Fibroblast of upper back skin (primary cell): ENCODE measurements around the gene EXOC6B.
"Not testable (repeated sequence)": the region's sequence is repeated elsewhere in the genome, so short reads cannot be mapped to it uniquely, and the experiment has no call there.

ENCODE experiments used
- DNase-seq: peaks from one replicate; pipeline ENCODE4 v3.0.0-alpha.2; 2013

EXOC6B gene

DNA sequence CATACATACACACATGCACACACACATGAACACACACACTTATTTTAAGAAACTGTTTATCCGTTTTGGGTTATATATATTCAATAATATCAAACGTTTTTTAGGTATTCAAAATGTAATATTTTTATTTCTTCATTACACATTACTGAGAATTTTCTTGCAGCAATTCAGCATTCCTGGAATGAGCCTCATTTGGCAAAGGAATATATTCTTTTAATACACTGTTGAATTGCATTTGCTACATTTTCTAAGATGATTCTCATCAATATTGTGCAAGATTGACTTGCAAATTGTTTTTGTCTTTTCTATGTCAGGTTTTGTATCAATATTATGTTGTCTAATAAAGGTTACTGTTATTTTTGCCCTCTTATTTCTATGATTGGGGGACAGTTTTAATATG lies 402.1 kb downstream of the EXOC6B start:
- DNase-seq = no peak

DNA sequence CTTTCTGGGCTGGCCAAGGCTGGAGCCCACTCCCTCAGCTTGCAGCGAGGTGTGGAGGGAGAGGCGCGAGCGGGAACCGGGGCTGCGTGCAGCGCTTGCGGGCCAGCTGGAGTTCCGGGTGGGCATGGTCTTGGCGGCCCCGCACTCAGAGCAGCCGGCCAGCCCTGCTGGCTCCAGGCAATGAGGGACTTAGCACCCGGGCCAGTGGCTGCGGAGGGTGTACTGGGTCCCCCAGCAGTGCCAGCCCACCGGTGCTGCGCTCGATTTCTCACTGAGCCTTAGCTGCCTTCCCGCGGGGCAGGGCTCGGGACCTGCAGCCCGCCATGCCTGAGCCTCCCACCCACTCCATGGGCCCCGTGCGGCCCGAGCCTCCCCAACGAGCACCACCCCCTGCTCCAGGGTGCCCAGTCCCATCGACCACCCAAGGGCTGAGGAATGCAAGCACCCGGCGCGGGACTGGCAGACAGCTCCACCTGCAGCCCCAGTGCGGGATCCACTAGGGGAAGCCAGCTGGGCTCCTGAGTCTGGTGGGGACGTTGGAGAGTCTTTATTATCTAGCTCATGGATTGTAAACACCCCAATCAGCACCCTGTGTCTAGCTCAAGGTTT lies 404.0 kb downstream of the EXOC6B start:
- DNase-seq = not testable (repeated sequence)

DNA sequence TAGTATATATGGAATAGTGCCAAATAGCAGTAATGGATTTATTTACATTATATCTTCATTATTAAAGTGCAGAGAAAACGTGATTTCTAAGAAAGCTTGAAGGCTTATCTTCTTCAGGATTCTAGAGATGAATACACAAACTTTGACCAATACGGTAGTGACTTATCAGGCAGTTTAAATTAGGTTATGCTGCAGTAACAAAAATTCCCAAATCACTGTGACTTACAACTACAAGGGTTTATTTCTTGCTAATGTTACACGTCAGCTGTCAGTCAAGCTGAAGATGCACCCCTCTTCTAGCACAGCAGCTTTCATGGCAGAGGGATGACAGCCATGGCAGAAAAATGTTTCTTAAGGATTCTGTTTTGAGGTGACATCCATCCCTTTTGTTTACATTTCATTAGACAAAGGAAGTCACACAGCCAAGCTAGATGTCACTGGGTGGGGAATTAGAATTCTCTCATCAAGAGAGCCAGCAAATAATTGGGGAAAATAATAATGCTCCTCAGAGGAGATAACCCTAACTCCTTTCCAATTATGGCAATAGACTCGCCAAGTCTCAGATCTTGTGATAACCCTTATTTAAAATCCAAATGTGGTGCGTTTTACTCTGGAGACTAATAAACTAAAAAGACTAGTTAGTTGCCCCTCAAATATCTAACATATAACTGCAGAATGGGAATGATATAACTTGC lies 409.9 kb downstream of the EXOC6B start:
- no peak for DNase-seq

GRCh38 chr2:72415241-72415661 lies 410.6 kb downstream of the EXOC6B start:
- DNase-seq = peak; percentile 62

DNA sequence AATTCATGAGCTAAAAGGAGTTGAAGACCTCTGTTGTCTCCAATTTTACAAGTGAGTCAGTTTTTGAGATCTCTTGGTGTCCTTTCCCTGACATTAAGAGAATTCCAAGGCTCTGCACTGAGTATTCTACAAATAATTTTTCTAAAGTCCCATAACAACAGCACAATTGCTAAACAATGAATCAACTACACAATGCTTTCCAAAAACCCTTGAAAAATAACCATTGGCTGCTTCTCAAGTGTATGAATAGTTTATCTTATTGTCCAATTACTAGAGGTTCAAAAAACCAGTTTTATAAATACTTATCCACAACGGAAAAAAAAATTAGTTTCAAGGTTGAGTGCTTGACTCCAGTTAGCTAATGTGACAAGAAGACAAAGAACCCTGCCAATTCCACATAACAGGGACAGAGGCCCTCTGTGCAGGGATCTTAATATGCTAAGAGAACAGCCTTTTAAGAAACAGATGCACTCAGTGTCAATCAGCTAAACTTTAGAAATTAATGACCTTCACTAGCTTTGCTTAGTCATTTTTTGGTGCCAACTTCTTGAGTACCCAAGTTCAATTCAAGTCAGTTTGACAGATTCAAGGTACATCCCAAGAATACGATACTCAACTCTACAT lies 411.6 kb downstream of the EXOC6B start:
- DNase-seq = no peak

- DNase-seq = no peak
These were observed 412.1 kb downstream of the EXOC6B start for GRCh38 chr2:72413716-72414115.

DNA sequence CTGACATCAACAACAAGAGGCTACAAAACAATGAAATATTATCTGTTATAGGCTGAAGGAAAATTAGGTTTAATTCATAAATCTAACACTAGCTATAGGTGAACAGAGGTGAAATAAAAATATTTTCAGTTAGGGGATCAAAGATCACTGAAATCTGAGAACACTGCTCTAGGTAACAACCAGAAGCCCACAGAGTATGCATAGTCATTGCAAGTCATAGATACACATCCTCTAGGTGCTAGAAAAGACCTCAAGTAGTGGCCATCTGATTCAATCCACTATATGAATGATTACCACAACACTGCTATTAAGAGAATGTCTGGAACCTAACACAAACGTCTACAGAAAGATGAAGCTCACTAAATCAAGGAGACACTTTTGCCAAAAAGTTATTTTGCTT lies 413.6 kb downstream of the EXOC6B start:
- DNase-seq = no peak

- DNase-seq = no peak
These were observed 426.0 kb downstream of the EXOC6B start for GRCh38 chr2:72399879-72400278.

DNA sequence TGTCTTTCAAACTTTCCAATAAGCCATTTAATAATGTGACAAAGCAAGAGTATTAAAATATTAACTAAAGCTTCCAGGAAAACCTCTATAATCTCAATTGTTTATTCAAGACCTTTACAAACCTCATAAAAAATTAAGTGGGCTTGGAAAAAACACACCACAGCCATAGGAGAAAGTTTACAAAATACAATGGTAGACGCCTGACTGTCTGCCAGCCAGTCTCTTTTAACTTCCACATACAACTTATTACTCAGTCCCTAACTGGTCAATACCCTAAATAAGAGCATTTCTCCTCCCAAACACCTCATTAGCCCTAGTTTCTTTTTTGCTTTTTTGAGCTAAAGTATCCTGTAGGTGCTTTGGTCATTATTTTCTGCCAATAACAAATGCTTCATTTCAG lies 430.7 kb downstream of the EXOC6B start:
- DNase-seq = no peak

DNA sequence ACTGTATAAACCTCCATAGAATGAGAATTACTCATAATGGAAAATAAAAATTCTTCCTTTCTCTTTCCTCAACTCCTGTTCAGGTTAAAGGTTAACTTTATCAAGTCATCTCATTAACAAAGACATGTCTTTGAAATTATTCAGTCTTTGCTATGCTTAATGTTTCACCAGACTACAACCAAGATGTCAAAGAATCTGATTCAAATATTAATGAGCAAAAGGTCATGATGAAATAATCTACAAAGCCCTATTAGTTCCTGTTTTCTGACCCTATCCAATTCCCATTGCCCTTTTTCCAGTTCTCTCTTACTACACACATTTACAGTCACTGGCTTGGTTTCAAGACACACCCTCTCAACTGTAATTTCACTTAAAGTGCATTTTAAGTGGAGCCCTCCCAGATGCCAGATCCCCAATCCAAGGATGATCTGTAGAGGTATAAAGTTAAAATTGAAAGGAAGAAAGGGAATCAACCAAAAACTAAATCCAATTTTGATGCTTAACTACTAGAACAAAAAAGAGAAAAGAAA lies 431.2 kb downstream of the EXOC6B start:
- DNase-seq = no peak

DNA sequence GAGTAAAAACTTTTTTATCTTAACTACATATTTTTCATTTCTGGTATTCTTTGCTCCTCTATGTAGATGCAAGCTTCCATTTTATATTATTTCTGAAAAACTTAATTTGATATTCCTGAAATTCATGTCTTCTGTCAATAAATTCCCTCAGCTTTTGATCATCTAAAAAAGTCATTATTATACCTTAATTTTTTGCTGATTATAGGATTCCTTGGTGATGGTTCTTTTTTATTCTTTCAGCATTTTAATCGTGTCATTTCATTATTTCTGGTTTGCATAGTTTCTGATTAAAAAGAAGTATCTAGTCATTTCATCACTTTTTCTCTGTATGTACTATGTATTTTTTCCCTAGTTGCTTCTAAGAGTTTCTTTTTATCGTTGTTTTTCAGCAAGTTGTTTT lies 436.4 kb downstream of the EXOC6B start:
- DNase-seq = no peak

- no peak for DNase-seq
These were observed 437.6 kb downstream of the EXOC6B start for GRCh38 chr2:72388263-72388662.

DNA sequence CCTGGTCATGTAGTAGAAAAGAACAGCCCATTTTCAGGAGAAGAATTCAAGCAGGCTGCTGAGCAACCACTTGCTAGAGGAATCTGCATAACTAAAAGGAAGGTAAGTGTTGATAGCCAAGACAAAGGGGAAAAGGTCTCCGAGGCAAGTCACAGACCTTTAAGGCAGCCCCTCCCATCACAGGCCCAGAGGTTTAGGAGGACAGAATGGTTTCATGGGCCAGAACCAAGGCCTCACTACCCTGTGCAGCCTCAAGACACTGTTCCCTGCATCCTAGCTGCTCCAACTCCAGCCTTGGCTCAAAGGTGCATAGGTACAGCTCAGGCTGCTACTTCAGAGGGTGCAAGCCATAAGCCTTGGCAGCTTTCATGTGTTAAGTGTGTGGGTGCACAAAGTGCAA lies 439.5 kb downstream of the EXOC6B start:
- DNase-seq = no peak

GRCh38 chr2:72378753-72379348 lies 447.0 kb downstream of the EXOC6B start:
- peak; percentile 23 for DNase-seq

GRCh38 chr2:72367530-72368225 lies 458.2 kb downstream of the EXOC6B start:
- DNase-seq = peak; percentile 88

- no peak for DNase-seq
These were observed 462.4 kb downstream of the EXOC6B start for GRCh38 chr2:72363406-72363805.

GRCh38 chr2:72362733-72363132 lies 463.1 kb downstream of the EXOC6B start:
- DNase-seq = no peak

DNA sequence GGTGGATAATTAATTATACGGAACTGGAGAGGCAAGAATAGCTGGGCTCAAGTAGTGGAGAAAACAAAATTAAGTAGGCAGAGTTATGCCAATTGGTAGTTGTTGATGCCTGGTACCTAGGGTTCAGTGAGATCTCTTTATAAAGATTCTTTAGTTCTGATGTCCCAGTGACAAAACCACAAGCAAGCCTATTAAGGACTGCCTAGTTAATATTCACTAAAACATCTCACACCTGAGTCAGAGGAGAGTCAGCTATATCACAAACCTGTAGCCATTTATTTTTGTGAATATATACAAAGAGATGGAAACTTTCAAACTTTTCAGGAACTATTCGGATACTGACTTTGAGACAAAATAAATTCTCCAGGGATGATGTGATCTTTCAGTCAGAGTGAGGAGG lies 464.3 kb downstream of the EXOC6B start:
- no peak for DNase-seq

- no peak for DNase-seq
These were observed 464.8 kb downstream of the EXOC6B start for GRCh38 chr2:72361042-72361441.

GRCh38 chr2:72350852-72351251 lies 475.0 kb downstream of the EXOC6B start:
- DNase-seq = no peak

DNA sequence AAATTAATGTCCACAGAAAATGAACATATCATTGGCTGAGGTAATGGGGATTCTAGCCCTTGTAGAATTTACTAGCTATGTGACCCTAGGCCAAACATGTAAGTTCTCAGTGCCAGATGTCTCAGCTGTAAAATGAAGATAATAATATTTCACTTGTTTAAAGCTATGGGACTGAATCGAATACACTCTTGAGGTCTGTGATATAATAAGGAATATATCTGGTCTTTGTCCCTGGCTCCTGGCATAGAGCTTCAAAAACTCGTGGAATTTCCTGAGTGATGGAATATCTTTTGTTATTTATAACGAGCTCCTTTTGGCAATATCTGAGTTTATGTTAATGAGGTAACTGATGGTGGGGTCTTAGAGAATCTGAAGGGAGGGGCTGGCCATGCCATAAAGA lies 476.8 kb downstream of the EXOC6B start:
- DNase-seq = no peak

DNA sequence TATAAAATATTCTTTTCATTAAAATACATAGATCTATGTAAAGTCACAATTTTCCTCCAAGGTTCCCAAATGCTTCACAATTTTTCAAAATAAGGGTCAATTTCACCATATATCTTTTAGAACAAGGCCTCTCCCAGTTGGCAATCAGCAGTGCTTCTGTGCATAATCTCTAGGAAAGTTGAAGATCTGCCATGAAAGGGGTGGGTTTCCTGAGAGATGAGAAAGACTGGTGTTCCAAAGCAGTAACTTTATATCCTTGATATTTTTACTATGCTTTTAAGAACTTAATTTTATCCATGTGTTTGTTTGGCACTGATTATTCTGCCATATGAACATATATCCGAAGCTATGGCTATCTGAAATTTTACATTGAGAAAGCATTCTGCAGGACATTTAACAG lies 478.8 kb downstream of the EXOC6B start:
- no peak for DNase-seq

DNA sequence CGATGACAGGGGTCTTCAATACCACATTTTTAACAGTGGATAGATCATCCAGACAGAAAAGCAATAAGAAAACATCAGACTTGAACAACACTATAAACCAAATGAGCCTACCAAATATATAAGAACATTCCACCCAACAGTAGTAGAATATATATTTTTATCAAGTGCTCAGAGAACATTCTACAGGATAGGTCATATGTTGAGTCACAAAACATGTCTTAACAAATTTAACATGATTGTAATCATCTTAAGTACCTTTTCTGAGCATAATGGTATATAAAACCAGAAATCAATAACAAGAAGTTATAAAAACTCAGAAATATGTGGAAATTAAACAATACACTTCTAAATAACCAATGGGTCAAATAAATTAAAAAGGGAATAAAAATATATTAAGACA lies 484.2 kb downstream of the EXOC6B start:
- no peak for DNase-seq
